Esophagus mucosa (tissue), 1 donor: ENCODE results near the gene PELI1. TPM values are rescaled to one million over a fixed set of nuclear protein-coding genes. Genes with fewer than 3 reads are reported as not detected.
"Not testable (repeated sequence)": the region's sequence is repeated elsewhere in the genome, so short reads cannot be mapped to it uniquely, and the experiment has no call there.

ENCODE experiments used
- ATAC-seq: fragments of 200-7000 bp; cut with Tn5 transposase; one replicate; pipeline ENCODE4 v1.9.1; 2020
- total RNA-seq: library from RNA; stranded (reverse); gene quantifications from one replicate; pipeline ENCODE4 v1.2.4, GENCODE V29; 2023
- donor health status: DM: yes; HTN: yes; CAD: no.

The PELI1 gene
- total RNA-seq, 1 donor from 2014 or later: 55.0 TPM

- ATAC-seq: peak; percentile 74
Measured at GRCh38 chr2:64120928-64121327, 23.3 kb downstream of the PELI1 start.

DNA sequence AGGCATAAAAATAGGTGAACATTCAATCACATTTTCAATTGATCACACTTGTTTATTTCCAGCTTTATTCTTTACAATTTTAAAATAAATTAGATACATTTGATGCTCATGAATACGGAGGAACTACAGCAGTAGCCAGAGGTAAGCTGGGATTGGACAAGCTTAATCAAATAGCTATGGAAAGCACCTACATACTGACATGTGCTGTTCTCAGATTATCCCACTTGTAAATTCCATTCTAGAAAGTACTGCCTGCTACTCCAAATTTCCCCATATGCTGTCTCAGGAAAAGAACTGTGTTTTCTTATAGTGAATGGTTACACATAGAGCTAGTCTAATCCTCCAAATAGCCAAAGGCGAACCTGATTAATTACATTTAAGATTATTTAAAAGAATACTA lies 24.2 kb downstream of the PELI1 start:
- ATAC-seq: no peak

DNA sequence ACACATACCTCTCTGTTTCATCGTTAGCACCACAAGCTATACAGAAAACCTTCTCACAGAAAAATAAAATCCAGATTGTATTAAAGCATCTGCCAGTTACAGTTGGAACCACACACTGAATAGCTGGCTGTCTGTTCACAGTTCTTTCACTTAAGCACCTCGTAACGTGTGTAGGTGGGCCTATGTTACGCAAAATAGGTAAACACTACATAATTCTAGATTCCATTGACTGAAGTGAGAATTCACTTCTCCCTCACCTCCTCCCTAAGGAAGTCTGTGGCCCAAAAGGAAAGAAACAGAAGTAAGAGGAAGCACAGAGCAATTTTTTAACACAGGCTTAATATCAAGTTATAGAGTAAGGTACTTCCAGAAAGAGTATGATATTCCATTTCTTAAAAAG lies 24.9 kb downstream of the PELI1 start:
- no peak for ATAC-seq

- ATAC-seq: peak; percentile 52
Measured at GRCh38 chr2:64115808-64116598, 28.2 kb downstream of the PELI1 start.

- ATAC-seq: no peak
Measured at GRCh38 chr2:64114912-64115277, 29.3 kb downstream of the PELI1 start.

GRCh38 chr2:64114063-64114911 lies 29.9 kb downstream of the PELI1 start:
- ATAC-seq: peak; percentile 41

DNA sequence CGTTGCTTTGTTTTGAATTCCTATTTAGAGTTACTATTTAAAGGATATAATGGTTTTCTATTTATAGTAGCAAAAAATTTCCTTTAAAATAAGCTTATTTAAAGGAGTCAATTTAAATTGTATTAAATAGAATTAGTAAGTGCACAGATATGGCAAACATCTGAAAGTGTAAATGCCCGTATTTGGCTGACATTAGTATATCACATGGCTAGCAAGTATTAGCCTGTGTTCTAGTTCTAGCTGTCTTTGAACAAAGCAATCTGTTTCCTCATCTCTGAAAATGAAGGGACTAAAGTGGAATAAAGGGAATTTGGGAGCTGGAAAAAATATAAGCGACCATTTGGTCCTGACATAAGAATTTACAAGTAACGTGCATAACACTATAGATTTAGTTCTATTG lies 32.2 kb downstream of the PELI1 start:
- ATAC-seq: no peak

GRCh38 chr2:64111426-64111825 lies 32.8 kb downstream of the PELI1 start:
- ATAC-seq: no peak

GRCh38 chr2:64108666-64109241 lies 35.5 kb downstream of the PELI1 start:
- no peak for ATAC-seq

GRCh38 chr2:64106481-64106880 lies 37.7 kb downstream of the PELI1 start:
- no peak for ATAC-seq

- peak; percentile 71 for ATAC-seq
Measured at GRCh38 chr2:64105670-64106461, 38.4 kb downstream of the PELI1 start.

DNA sequence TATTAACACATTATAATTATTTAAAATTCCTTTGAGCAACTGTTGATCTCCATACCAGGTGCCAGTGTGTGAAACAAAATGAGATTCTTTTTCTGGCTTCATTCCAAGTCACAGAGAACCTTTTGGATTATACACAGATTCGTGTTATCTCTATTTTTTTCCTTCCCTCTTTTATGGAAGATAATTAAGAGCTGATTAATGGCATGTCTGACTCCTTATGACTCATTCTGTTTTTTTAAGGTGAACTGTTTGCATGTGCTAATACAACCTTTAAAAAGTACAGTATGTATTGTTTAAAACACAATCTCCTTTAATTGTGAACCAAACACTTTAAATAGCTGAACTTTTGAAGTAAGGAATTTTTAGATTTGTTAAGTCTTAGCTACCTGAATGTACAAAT lies 39.3 kb downstream of the PELI1 start:
- peak; percentile 47 for ATAC-seq

- ATAC-seq: not testable (repeated sequence)
Measured at GRCh38 chr2:64102736-64103135, 41.5 kb downstream of the PELI1 start.

GRCh38 chr2:64101141-64101591 lies 43.1 kb downstream of the PELI1 start:
- no peak for ATAC-seq

DNA sequence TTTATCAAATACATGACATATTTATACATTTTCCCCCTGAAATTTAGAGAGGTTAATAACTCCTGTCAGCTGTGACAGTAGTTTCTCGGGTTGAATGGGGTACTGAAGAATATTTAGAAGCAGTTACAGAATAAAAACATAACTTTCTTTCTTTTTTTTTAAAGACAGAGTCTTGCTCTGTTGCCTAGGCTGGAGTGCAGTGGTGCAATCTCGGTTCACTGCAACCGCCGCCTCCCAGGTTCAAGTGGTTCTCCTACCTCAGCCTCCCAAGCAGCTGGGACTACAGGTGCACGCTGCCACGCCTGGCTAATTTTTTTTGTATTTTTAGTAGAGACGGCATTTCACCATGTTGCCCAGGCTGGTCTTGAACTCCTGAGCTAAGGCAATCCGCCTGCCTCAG lies 43.6 kb downstream of the PELI1 start:
- not testable (repeated sequence) for ATAC-seq

GRCh38 chr2:64094663-64095382 lies 49.4 kb downstream of the PELI1 start:
- no peak for ATAC-seq

DNA sequence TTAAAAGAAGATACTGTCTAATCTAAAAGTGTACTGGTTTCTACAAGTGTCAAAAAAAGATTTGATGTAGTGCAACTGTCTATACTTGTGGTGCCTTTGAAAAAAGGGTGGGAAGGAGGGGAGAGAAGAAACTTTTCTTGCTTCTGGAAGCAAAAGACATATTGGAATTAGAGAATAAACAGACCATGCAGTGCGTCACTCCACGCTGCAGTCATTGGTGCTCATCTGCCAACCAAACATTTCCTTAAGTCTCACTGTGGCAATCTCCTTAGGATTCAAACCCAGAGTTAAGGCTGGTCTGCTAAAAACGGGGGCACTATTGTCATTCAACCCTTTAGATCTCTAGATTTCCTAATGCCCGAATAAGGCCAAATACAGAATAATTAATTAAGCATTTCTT lies 50.9 kb downstream of the PELI1 start:
- ATAC-seq: no peak

- no peak for ATAC-seq
Measured at GRCh38 chr2:64092502-64092901, 51.7 kb downstream of the PELI1 start.

- ATAC-seq: peak; percentile 27
Measured at GRCh38 chr2:64090264-64090663, 54.0 kb downstream of the PELI1 start.

DNA sequence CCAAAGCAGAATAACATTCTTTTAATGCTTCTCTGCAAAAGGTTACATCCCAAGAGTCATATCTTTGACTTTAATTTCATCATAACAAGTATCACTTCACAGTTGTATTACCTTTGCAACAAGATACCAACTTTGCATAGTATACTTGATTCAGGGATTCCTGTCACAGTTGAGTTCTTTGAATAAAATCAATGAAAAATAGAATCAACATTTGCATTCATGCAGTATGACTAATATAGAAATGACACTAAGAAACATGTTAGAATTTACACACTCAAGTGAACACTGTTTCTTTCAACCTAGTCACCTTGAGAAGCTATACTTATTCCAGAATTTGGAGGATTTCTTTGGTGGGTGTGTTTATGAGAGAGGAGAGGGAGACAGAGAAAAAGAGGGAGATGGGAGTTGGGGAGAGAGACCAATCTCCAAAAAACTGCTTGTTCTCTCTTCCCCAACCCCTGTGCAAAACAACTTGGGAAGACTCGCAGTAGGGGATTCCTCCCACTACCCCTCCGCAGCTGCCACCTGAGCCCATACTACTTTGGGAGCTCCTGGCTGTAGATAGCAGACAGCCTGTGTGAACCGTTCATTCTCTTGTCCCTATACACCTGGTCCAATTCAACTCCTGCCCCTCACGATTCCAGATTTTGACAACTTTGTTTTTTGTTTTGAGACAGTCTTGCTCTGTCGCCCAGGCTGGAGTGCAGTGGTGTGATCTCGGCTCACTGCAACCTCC lies 57.7 kb downstream of the PELI1 start:
- ATAC-seq: no peak

DNA sequence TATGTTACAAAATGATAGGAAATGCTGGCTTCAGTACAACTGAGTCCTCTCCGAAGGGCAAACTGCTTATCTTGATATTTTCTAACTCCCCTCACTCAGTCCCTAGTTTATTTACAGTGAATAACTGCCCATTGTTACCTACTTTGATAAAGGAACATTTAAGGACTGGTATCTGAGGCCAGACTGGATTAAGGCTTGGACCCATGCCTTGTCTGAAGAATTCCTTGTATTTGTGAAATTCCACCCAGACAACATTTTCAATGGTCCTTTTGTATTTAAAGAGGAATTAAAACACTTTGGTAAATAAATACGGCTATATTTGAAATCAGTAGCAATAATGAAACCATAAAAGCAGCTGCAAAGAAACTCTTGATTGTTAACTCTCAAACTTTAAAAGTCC lies 58.3 kb downstream of the PELI1 start:
- no peak for ATAC-seq
